ENCODE data around the gene HIPK2. TPM values are rescaled to one million over a fixed set of nuclear protein-coding genes. Genes with fewer than 3 reads are reported as not detected.

Gene HIPK2
- total and polyA plus RNA-seq, 7 donors, result 18.1 to 166 (median 78.5) TPM

GRCh38 chr7:139651914-139652313 lies 125.9 kb downstream of the HIPK2 start:
- intact Hi-C loops (cut with DNase I), result no loop called here
- Histone ChIP-seq H3K27ac (peak overlapping the region; percentile 51), H3K9me3 (no peaks in the 10 kb centered on the region), H3K36me3 (ENCODE audit: insufficient read depth in 1 of 2, low read depth in 1 of 2) (peaks cover 0 to 6% of the 10 kb centered on the region in 2 donors), H3K27me3 (ENCODE audit: insufficient read depth in 3 of 3, low read length in 2 of 3) (no peaks in the 10 kb centered on the region), H3K4me1 (peaks cover 42% of the 10 kb centered on the region), H3K4me3 (no peak overlapping the region)
- ATAC-seq (no peak), DNase-seq (no peak)
- no peak for TF ChIP-seq CTCF (IDR thresholded peaks at IDR 0.05)
- 78 to 89% (median 80%) methylated on average over 4 of the region's 4 CpGs for WGBS, 3 donors

- DNase-seq (no peak), ATAC-seq (peak; percentile 71 to 81 (median 75))
- TF ChIP-seq CTCF (IDR thresholded peaks at IDR 0.05), result no peak
- Histone ChIP-seq H3K36me3 (ENCODE audit: insufficient read depth in 1 of 2, low read depth in 1 of 2) (peaks cover 0 to 6% of the 10 kb centered on the region in 2 donors), H3K9me3 (no peaks in the 10 kb centered on the region), H3K27me3 (ENCODE audit: insufficient read depth in 3 of 3, low read length in 2 of 3) (no peaks in the 10 kb centered on the region), H3K4me3 (no peak overlapping the region), H3K27ac (peak overlapping the region; percentile 51), H3K4me1 (peaks cover 45% of the 10 kb centered on the region)
- intact Hi-C loops (cut with DNase I), result no loop called here
- 66 to 77% (median 72%) methylated on average over 6 of the region's 6 CpGs for WGBS, 3 donors
Observed at GRCh38 chr7:139651308-139651707, 126.5 kb downstream of the HIPK2 start.

GRCh38 chr7:139650429-139651100 lies 127.2 kb downstream of the HIPK2 start:
- TF ChIP-seq CTCF (IDR thresholded peaks at IDR 0.05), result no peak
- intact Hi-C loops (cut with DNase I), result no loop called here
- Histone ChIP-seq H3K4me3 (no peak overlapping the region), H3K36me3 (ENCODE audit: insufficient read depth in 1 of 2, low read depth in 1 of 2) (peaks cover 0 to 6% of the 10 kb centered on the region in 2 donors), H3K27ac (peak overlapping the region; percentile 51), H3K27me3 (ENCODE audit: insufficient read depth in 3 of 3, low read length in 2 of 3) (no peaks in the 10 kb centered on the region), H3K9me3 (no peaks in the 10 kb centered on the region), H3K4me1 (peaks cover 48% of the 10 kb centered on the region)
- ATAC-seq (peak in 2 of 4 donors; percentile 15 to 20), DNase-seq (no peak)
- 73 to 80% (median 78%) methylated on average over 12 of the region's 12 CpGs for WGBS, 3 donors

- H3K4me3 ChIP-seq, result peak overlapping the region; percentile 14
- 64 to 68% (median 66%) methylated on average over 14 of the region's 14 CpGs for WGBS, 3 donors
- intact Hi-C loops (cut with DNase I), result loop anchor here (5.0 kb wide), 2 partner anchors 128 to 173 kb away; partner anchors contain the start of gene HIPK2 (in 1 of the 2)
- H3K27me3 ChIP-seq (ENCODE audit: insufficient read depth in 3 of 3, low read length in 2 of 3), result no peaks in the 10 kb centered on the region
- H3K4me1 ChIP-seq, result peaks cover 42% of the 10 kb centered on the region
- peak overlapping the region; percentile 51 for H3K27ac ChIP-seq
- H3K9me3 ChIP-seq, result no peaks in the 10 kb centered on the region
- DNase-seq (peak in 1 of 2 donors; percentile 22), ATAC-seq (peak in 1 of 4 donors; percentile 11)
- no peak for TF ChIP-seq CTCF (IDR thresholded peaks at IDR 0.05)
- H3K36me3 ChIP-seq (ENCODE audit: insufficient read depth in 1 of 2, low read depth in 1 of 2), result peaks cover 0 to 5% of the 10 kb centered on the region in 2 donors
Observed at GRCh38 chr7:139648941-139649425, 128.8 kb downstream of the HIPK2 start.

Data from psoas muscle (tissue), 8 donors.